Heart left ventricle (tissue), 16 donors: ENCODE results near the gene SPECC1L. TPM values are rescaled to one million over a fixed set of nuclear protein-coding genes. Genes with fewer than 3 reads are reported as not detected.
A peak's percentile ranks its signal among the peaks of the same experiment; 100 is the strongest.

Source experiments
- ATAC-seq, 4 donors: fragments of 200-7000 bp; cut with Tn5 transposase; one replicate each; pipeline ENCODE4 v1.9.1; 2020 to 2022; ENCODE audit warnings: moderate library complexity in 4 of 4, mild to moderate bottlenecking in 3 of 4, moderate number of reproducible peaks in 1 of 4
- DNase-seq, 5 donors: peaks; one replicate each; pipeline ENCODE4 v3.0.0-alpha.2; 2020
- H3K27ac ChIP-seq, 12 donors: fragments of 200-600 bp; sonication (generic) in 4 of 12; one replicate each; pipeline versions ENCODE4 v1.5.0 to v1.8.0; 2016 to 2022; ENCODE audit warnings: mild to moderate bottlenecking in 2 of 12
- H3K27me3 ChIP-seq, 9 donors: fragments of 200-600 bp; sonication (generic) in 2 of 9; one replicate each; pipeline versions ENCODE4 v1.5.1 to v1.8.0; 2016 to 2022; ENCODE audit warnings: mild to moderate bottlenecking in 3 of 9
- H3K36me3 ChIP-seq, 9 donors: fragments of 200-600 bp; sonication (generic) in 2 of 9; one replicate each; pipeline versions ENCODE4 v1.5.0 to v1.8.0; 2018 to 2022; ENCODE audit warnings: mild to moderate bottlenecking in 2 of 9
- H3K4me1 ChIP-seq, 12 donors: fragments of 200-600 bp; sonication (generic) in 4 of 12; one replicate each; pipeline versions ENCODE4 v1.5.0 to v1.8.0; 2016 to 2022; ENCODE audit warnings: mild to moderate bottlenecking in 3 of 12
- H3K4me3 ChIP-seq, 12 donors: fragments of 200-600 bp; sonication (generic) in 4 of 12; one replicate each; pipeline versions ENCODE4 v1.5.0 to v1.8.0; 2017 to 2022; ENCODE audit warnings: mild to moderate bottlenecking in 9 of 12, moderate library complexity in 4 of 12
- H3K9me3 ChIP-seq, 12 donors: fragments of 200-600 bp; sonication (generic) in 4 of 12; one replicate each; pipeline versions ENCODE4 v1.5.0 to v1.8.0; 2016 to 2022; ENCODE audit warnings: mild to moderate bottlenecking in 1 of 12
- CTCF ChIP-seq, 12 donors: fragments of 200-600 bp; sonication (generic) in 4 of 12; IDR thresholded peaks; one replicate each; pipeline versions ENCODE4 v1.5.0 to v1.8.0; 2018 to 2022; ENCODE audit warnings: antibody characterized with exemption in 12 of 12, mild to moderate bottlenecking in 5 of 12
- POLR2A ChIP-seq, 2 donors: fragments of 450-650 bp; IDR thresholded peaks; one replicate each; pipeline ENCODE4 v1.6.1; 2017; ENCODE audit warnings: antibody characterized with exemption in 2 of 2, mild to moderate bottlenecking in 2 of 2, moderate library complexity in 2 of 2
- WGBS, 4 donors: extraction: QIAGEN DNeasy Blood & Tissue Kit in 2 of 4; methylation state at CpG; one replicate each; pipeline versions ENCODE4 v1.1.5 to v1.1.7; 2013 to 2018; 5-methylcytosine and 5-hydroxymethylcytosine counted together
- intact Hi-C, 10 donors: fragments of 100-400 bp; cut with DNase I; formaldehyde crosslinking; loops; one replicate each; pipeline versions ENCODE4 v1.11.1 to v1.14.2; 2022
- polyA plus RNA-seq, 2 donors: library from polyadenylated mRNA; stranded (reverse); fragments of 200-250 nt; gene quantifications; one replicate each; pipeline ENCODE4 v1.2.3, GENCODE V29; 2013
- total RNA-seq, 9 donors: library from RNA; depleted of rRNA in 2 of 9; stranded (reverse); fragments of >200 nt in 2 of 9; fragmentation: NEBNext Ultra II Directional in 3 of 9; extraction: Animal tissue kit (Norgen Biotek cat#: 25700) in 3 of 9; gene quantifications; one replicate each; pipeline versions ENCODE4 v1.1.0 to v1.2.4, GENCODE V29; 2016 to 2023
- donor health status: ischemic (EF 13 %, LVEDD 7.1; RV severe dilation, severe dysfunction).
- donor health status: healthy with polysubstance abuse.
- donor health status: DM: no; HTN: yes; CAD: no.
- donor health status: DM: no; HTN: no; CAD: no.
- donor health status: ischemic (EF 25% LVEDD 6.9; RV normal size, moderate dysfunction).
- donor health status: ischemic (EF 25% LVEDD 5.7; RV mildly dilated, moderate dysfunction).
- donor health status: healthy.
- donor health status: DM: yes; HTN: yes; CAD: no.
- donor health status: ischemic (EF 35%, LVEDD 5.7; RV mildly dilated, moderate dysfunction).
- donor health status: nonischemic (EF 11% LVEDD 7.7; RV severe dilation, severe dysfunction).
- donor health status: DM: yes; HTN: yes; CAD: no.
- donor health status: PGD.
- donor health status: ischemic (EF 29% LVEDD 5.4; RV normal size, mild dysfunction).
- donor health status: nonischemic (EF 23%, LVEDD 6.1; RV moderate dilation, normal function).

SPECC1L gene
- total and polyA plus RNA-seq, 11 donors: 9.8 to 65.3 (median 38.9) TPM

GRCh38 chr22:24319451-24319850 is 48.8 kb downstream of the SPECC1L start:
- Histone ChIP-seq H3K4me1 (peaks cover 0 to 24% (median 16%) of the 10 kb centered on the region in 12 donors), H3K4me3 (no peak overlapping the region), H3K27ac (no peak overlapping the region), H3K36me3 (peaks cover 0 to 75% (median 66%) of the 10 kb centered on the region in 9 donors), H3K27me3 (no peaks in the 10 kb centered on the region), H3K9me3 (no peaks in the 10 kb centered on the region)
- ATAC-seq (no peak), DNase-seq (no peak)
- intact Hi-C loops: no loop called here
- WGBS, 4 donors: 94 to 98% (median 97%) methylated on average over 3 of the region's 3 CpGs
- no peak for TF ChIP-seq POLR2A (IDR thresholded peaks at IDR 0.05)
- TF ChIP-seq CTCF (IDR thresholded peaks at IDR 0.05): no peak

- no peak for ATAC-seq
- WGBS, 4 donors: 92 to 96% (median 94%) methylated on average over 13 of the region's 13 CpGs
- intact Hi-C loops: loop anchor here in 6 of 10 donors (5.0 to 10.0 kb wide), 9 partner anchors 50 to 433 kb away; partner anchors contain the start of gene SPECC1L (in 1 of the 6)
- no peak for DNase-seq
- H3K4me3 ChIP-seq: no peak overlapping the region
- H3K36me3 ChIP-seq: peaks cover 0 to 80% (median 70%) of the 10 kb centered on the region in 9 donors
- H3K27ac ChIP-seq: no peak overlapping the region
- H3K4me1 ChIP-seq: peaks cover 0 to 26% (median 15%) of the 10 kb centered on the region in 12 donors
- H3K9me3 ChIP-seq: no peaks in the 10 kb centered on the region
- TF ChIP-seq CTCF (IDR thresholded peaks at IDR 0.05) (no peak), POLR2A (IDR thresholded peaks at IDR 0.05) (no peak)
- no peaks in the 10 kb centered on the region for H3K27me3 ChIP-seq
Observed at GRCh38 chr22:24321999-24322398, 51.4 kb downstream of the SPECC1L start.

- intact Hi-C loops: loop anchor here in 6 of 10 donors (5.0 to 10.0 kb wide), 9 partner anchors 50 to 432 kb away; partner anchors contain the start of gene SPECC1L (in 1 of the 6)
- WGBS, 4 donors: 85 to 91% (median 89%) methylated on average over 6 of the region's 6 CpGs
Observed at GRCh38 chr22:24322522-24322921, 51.9 kb downstream of the SPECC1L start.

GRCh38 chr22:24323233-24323632 is 52.6 kb downstream of the SPECC1L start:
- WGBS, 4 donors: 70 to 81% (median 77%) methylated on average over 2 of the region's 2 CpGs
- Histone ChIP-seq H3K27me3 (no peaks in the 10 kb centered on the region), H3K4me3 (no peak overlapping the region), H3K4me1 (peaks cover 0 to 26% (median 15%) of the 10 kb centered on the region in 12 donors), H3K9me3 (no peaks in the 10 kb centered on the region), H3K36me3 (peaks cover 0 to 93% (median 73%) of the 10 kb centered on the region in 9 donors), H3K27ac (peak overlapping the region in 2 of 12 donors; percentile 13 to 39)
- peak; percentile 60 to 74 (median 71) for ATAC-seq
- intact Hi-C loops: loop anchor here in 6 of 10 donors (5.0 to 10.0 kb wide), 9 partner anchors 51 to 432 kb away; partner anchors contain the start of gene SPECC1L (in 1 of the 6)
- no peak for DNase-seq
- TF ChIP-seq CTCF (IDR thresholded peaks at IDR 0.05) (no peak), POLR2A (IDR thresholded peaks at IDR 0.05) (no peak)

More at GRCh38 chr22:24322522-24322921, 51.9 kb downstream of the SPECC1L start:
- no peaks in the 10 kb centered on the region for H3K27me3 ChIP-seq
- H3K9me3 ChIP-seq: no peaks in the 10 kb centered on the region
- DNase-seq (no peak), ATAC-seq (no peak)
- H3K27ac ChIP-seq: no peak overlapping the region
- H3K4me1 ChIP-seq: peaks cover 0 to 26% (median 15%) of the 10 kb centered on the region in 12 donors
- no peak overlapping the region for H3K4me3 ChIP-seq
- TF ChIP-seq CTCF (IDR thresholded peaks at IDR 0.05): no peak
- no peak for TF ChIP-seq POLR2A (IDR thresholded peaks at IDR 0.05)
- H3K36me3 ChIP-seq: peaks cover 0 to 86% (median 73%) of the 10 kb centered on the region in 9 donors
